AG09319 (cell line): ENCODE measurements around the gene RCOR1.

Experiments
- DNase-seq: peaks from one replicate; pipeline ENCODE4 v3.0.0-alpha.2; 2010; ENCODE audit warnings: low read depth; ENCODE audit errors: extremely low read depth
- TF ChIP-seq, protein P1 (sequence below): IDR thresholded peaks from 2 replicates; pipeline ENCODE4 v1.5.1; 2011; ENCODE audit warnings: low read depth, mild to moderate bottlenecking, inconsistent platforms, low read length, moderate library complexity

RCOR1 gene

DNA sequence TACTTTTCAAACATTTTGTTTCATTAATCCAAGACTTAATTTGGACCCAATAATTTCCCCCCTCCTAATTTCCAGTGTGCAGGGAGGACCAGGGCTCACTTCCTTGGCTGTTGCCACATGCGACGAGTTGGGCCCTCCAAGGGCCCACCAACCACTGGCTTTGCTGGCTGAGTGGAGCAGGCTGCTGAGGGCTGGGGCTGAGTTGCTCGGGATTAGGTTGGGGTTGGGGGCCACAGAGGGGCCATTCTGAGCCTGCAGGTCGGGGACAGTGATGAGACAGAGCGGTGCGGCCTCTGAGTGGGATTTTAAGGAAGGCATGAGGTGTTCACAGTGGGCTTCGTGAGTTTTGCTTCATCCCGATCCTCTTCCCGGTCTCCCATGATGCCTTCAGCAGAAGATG, 178.7 kb downstream of the RCOR1 start:
- DNase-seq = no peak
- TF ChIP-seq, protein P1, sequence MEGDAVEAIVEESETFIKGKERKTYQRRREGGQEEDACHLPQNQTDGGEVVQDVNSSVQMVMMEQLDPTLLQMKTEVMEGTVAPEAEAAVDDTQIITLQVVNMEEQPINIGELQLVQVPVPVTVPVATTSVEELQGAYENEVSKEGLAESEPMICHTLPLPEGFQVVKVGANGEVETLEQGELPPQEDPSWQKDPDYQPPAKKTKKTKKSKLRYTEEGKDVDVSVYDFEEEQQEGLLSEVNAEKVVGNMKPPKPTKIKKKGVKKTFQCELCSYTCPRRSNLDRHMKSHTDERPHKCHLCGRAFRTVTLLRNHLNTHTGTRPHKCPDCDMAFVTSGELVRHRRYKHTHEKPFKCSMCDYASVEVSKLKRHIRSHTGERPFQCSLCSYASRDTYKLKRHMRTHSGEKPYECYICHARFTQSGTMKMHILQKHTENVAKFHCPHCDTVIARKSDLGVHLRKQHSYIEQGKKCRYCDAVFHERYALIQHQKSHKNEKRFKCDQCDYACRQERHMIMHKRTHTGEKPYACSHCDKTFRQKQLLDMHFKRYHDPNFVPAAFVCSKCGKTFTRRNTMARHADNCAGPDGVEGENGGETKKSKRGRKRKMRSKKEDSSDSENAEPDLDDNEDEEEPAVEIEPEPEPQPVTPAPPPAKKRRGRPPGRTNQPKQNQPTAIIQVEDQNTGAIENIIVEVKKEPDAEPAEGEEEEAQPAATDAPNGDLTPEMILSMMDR = no peak

DNA sequence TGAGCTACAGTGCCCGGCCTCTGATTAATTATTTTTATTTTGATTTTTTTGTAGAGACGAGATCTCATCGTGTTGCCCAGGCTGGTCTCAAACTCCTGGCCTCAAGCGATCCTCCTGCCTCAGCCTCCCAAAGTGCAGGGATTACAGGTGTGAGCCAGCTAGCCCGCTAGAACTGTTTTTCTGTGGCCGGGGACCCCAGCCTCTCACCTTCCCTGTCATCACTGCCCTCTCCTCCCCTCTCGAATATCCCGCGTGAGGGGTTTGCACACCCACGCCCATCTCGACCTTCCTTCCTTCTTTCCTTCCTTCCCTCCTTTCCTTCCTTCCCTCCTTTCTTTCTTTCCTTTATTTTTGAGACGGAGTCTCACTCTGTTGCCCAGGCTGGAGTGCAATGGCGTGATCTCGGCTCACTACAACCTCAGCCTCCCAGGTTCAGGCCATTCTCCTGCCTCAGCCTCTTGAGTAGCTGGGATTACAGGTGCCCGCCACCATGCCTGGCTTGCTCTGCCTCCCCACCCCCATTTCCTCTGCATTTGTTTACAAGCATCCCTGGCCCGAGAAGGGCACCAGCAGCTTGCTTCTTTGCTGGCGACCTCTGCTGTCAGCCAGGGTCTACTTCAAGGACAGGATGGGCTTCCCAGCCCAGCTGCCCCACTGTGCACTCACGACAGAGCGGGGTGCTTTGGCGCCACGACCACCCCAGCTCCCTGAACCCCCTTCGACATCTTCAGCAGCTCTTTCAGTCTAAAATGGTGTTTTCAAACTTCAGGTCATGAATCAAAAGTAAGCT, 180.5 kb downstream of the RCOR1 start:
- no peak for DNase-seq
- TF ChIP-seq, protein P1 = peak; percentile 10

DNA sequence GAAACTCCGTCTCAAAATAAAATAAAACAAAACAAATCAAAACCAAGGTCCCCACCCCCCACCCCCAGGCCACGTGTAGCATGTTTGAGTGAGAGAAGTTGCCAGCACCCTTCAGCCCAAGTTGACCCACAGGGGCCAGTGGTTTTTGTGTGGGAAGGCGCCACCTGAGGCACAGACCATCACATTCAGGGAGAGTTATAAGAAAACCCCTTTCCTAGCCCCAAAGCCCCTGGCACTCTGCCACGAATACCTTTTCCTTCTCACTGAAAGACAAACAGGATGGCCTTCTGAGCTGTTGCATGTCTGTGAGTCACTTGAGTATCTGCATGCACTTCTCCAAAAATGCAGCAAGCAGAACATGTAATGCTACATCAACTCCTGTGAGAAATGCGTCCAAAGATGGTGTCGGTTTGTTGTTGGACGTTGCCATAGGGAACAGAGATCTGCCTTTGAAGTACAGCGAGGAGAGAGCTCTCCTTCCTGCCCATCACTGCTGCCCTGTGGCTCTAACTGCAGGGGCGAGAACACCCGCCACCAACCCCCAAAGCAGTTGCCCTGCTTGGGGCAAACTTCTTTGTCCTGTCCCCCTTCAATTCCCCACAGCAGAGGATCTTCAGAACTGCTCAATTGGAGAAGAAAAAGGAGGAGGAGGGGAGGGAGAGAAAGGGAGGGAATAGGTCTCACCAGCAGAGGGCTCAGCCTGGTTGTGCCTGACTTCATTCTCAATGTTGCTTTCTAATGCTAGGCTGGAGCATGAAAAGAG, 182.1 kb downstream of the RCOR1 start:
- TF ChIP-seq, protein P1 = peak; percentile 88
- no peak for DNase-seq

DNA sequence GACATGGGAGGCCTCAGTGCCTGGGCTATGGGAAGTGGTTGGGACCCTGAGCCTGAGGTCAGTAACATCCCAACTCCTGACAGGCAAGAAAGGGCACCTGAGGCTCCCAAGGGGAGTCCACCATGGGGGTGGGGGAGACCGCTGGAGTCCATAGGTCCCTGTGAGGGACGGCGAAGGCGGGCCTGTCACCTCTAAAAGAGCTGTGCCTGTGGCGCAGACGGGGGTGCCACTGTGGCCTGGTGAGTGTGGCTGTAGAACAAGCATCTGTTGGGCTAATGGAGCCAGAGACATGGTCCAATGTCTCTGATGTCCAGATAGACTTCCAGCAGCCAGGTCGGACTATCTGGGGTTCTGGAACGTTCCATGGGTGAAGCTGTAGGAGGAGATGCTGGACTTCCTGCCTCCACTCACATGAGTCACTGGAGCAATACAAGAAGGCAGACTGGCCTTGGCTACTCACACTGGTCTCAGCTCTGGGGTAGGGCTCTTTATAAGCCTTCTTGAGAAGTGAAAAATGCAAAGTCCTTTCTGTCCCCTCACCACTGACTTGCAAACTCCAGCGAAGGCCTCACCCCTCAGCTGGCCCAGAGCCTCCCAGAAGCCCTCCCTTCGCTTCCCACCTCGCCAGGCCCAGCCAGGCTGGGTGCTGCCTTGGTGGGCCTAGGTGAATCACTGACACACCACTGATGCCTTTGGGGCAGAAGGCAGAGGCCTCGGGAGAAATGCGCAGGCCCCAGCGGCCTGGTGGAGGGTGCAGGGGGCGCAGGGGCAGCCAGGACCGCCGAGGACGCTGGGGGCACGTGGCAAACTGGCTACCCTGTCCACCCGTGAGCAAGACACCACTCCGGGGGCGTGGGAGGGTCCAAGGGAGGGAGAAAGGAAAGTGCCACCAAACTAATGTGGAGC, 183.7 kb downstream of the RCOR1 start:
- TF ChIP-seq, protein P1 = no peak
- no peak for DNase-seq

DNA sequence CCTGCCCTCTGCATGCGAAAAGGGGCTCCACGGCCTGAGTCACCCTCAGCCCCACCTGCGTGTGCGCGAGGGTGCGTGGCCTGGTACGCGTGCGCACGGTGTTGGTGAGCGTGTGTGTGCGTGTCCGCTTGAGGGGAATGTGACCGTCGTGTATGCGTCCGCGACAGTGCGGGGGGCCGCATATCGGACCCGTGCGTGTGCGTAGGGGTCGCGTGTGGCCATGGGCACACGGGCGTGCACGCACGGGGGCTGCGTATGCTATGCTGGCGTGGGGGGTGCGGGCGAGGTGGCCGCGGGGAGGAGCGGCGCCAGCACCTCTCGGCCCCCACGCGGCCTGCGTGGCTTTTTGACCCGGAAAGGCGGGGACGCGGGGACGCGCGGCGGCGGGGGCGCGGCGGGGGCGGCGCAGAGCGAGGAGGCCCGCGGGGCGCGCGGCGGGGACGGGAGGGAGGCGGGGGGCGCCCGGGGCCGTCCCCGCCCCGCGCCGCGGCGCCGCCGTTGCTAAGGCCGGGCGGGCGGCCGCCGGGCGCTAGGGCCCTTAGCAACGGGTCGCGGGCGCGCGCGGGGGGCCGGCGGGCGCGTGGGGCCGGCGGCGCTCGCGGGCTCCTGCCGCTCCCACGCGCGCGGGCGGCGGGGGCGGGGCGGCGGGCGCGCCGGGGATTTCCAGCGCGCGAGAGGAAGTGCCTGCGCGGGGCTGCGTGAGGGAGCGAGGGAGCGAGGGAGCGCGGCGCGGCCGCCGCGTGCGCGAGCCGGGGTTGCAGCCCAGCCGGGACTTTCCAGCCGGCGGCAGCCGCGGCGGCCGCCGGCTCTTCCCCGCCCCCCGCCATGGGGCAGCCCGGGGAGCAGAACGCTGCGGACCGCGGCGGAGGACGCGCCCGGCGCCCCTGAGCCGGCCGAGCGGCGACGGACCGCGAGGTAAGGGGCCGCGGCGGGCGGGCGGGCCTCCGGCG, 184.6 kb downstream of the RCOR1 start, which contains the start of gene TRAF3:
TRAF3 (plus strand) TSS at position 689 of the 950 bp plus-strand sequence. CDS start 92,753 bp downstream, outside the sequence.
- no peak for DNase-seq
- TF ChIP-seq, protein P1 = no peak

DNA sequence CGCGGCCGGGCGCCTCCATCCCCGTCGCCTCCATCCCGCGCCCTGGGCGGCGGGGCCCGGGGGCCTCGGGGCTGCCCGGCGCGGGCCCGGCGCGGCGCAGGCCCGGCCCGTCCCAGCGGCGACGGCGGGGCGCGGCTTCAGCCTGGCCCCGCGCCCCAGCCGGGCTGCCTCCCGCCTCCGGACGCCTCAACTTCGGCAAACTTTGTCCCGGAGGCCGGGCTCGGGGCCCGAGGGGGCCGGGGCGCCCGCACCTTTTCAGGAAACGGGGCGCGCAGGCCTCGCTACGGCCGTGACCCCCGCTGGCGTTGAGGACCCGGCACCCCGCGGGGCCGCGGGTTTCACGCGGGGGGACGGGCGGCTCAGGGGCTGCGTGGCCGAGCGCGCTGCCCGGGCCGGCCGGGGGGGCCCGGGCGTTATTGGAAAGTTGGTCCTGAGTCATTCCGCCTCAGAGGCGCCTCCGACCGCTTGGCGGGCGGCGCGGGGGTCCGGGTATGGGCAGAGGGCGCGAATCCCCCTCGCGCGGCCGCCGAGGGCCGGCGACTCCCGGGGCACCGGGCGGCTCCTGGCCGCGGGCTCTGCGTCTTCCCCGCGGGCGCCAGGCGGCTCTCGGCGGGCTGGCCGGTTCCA, 185.4 kb downstream of the RCOR1 start:
- TF ChIP-seq, protein P1 = no peak
- no peak for DNase-seq
